ENCODE results near the gene ARHGAP21. TPM values are rescaled to one million over a fixed set of nuclear protein-coding genes. Genes with fewer than 3 reads are reported as not detected.

Gene ARHGAP21
- total RNA-seq, 4 donors from 2014 or later: 25.9 to 43.4 (median 34.3) TPM

DNA sequence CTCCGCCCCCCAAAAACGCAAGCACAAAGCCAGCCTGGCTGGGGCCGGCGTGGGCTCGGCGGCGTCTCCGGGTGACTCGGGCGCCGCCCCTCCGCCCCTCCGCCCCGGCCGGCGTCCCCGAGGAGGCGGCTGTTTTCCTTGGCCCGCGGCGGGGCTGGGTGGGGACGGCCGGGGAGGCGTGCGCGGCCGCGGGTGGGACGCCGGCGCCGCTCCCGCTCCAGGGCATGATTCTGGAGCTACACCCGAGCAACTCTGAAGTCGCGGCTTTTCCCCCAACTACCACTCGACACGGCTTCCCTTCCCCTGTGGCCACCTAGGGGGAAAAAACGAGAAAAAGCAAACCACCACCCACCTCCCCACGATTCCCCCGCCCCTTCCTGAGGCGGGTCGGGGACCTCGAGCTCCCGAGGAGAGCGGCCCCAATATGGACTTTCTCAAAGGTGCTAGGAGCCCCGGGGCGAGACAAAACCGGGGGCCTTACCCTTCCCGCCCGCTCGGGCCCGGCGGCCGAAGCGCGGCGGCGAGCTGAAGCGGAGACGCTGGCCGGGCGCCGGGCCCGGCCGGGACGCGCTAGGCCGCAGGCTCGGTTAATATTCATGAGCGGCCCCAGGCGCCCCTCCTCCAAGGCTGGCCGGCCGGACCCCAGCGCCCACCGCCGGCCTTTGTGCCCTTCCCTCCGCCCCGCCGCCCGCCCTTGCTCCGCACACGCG, 856 bp downstream of the ARHGAP21 start:
- H3K27ac ChIP-seq: peak overlapping the region; percentile 90
- WGBS: under 1% methylated on average over 22 of the region's 84 CpGs
- H3K9me3 ChIP-seq: no peaks in the 10 kb centered on the region
- no peaks in the 10 kb centered on the region for H3K27me3 ChIP-seq
- H3K36me3 ChIP-seq: no peaks in the 10 kb centered on the region
- TF ChIP-seq POLR2A (IDR thresholded peaks at IDR 0.05) (no peak), EP300 (IDR thresholded peaks at IDR 0.05) (no peak), POLR2AphosphoS5 (IDR thresholded peaks at IDR 0.05) (no peak)
- TF ChIP-seq, protein P1, sequence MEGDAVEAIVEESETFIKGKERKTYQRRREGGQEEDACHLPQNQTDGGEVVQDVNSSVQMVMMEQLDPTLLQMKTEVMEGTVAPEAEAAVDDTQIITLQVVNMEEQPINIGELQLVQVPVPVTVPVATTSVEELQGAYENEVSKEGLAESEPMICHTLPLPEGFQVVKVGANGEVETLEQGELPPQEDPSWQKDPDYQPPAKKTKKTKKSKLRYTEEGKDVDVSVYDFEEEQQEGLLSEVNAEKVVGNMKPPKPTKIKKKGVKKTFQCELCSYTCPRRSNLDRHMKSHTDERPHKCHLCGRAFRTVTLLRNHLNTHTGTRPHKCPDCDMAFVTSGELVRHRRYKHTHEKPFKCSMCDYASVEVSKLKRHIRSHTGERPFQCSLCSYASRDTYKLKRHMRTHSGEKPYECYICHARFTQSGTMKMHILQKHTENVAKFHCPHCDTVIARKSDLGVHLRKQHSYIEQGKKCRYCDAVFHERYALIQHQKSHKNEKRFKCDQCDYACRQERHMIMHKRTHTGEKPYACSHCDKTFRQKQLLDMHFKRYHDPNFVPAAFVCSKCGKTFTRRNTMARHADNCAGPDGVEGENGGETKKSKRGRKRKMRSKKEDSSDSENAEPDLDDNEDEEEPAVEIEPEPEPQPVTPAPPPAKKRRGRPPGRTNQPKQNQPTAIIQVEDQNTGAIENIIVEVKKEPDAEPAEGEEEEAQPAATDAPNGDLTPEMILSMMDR (IDR thresholded peaks at IDR 0.05): no peak
- peak in 1 of 2 donors; percentile 69 for DNase-seq (ENCODE audit: low spot score in 2 of 2)
- H3K4me3 ChIP-seq: peak overlapping the region; percentile 76
- peaks cover 48% of the 10 kb centered on the region for H3K4me1 ChIP-seq

DNA sequence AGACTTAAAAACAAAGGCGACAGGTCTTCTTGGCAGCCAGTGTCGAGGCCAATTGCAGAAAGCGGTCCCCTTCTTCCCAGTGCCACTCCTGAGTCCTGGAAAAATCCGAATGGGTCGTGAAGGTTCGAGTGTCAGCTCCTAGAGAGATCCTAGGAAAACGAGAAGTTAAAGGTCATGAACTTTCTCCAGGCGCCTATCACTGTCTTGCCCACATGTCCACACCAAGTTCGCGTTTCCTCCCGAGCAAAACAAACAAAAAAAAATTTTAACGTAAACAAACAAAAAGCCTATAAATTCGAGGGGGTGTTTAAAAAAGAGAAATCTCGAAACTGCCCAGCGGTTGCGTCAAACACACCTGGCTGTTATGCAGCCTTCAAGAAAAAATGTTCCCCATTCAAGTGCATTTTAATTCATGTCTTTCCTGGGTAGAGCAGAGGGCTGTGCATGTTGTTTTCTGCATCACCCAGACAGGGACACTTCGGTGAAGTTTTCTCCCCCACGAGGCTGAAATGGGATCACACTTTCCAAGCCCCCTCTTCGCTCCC, 1.5 kb downstream of the ARHGAP21 start:
- WGBS: 3% methylated on average over 19 of the region's 19 CpGs

DNA sequence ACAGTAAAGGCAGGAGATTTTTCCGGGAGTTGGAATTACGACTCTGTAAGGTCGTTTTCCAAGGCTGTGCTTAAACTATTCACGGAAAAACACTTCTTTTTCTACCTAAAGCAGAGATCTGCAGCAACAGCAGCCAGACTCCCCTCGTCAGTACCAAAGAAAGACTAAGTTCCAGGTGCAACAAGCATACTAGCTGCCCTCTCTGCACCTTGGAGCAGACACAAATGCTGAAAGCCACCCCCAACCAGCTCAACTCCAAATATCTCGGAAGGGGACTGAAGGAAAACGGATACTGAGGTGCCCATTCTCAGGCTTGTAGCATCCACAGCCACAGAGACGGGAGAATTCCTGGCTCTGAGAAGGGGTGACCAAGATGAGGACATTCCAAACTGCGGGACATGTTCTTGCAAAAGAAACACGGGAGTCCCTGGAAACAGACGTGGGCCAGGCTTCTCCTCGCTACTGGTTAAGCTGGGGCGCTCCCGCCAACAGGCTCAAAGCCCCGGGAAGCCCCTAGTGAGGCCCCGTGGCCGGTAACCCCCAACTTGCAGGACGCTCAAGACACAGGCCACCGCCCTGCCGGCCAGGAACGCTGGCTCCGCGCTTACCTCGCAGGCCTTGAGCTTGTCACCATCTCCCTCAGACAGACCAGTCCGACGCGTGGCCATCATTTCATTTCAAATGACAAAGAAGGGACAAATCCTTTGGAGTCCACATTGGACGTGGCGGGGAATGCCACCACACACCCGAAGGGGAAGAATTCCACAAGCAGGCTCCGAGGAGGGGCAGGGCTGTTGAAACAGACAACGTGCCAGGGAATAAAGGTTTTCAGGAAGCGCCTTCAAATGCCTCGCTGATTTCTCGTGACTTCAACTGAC, 2.2 kb downstream of the ARHGAP21 start:
- no peaks in the 10 kb centered on the region for H3K36me3 ChIP-seq
- 25% methylated on average over 26 of the region's 35 CpGs for WGBS
- no peaks in the 10 kb centered on the region for H3K9me3 ChIP-seq
- H3K27ac ChIP-seq: peak overlapping the region; percentile 90
- TF ChIP-seq POLR2A (IDR thresholded peaks at IDR 0.05): no peak
- TF ChIP-seq POLR2AphosphoS5 (IDR thresholded peaks at IDR 0.05): peak in 1 of 3 donors; percentile 17
- peak; percentile 69 to 84 for DNase-seq (ENCODE audit: low spot score in 2 of 2)
- H3K4me3 ChIP-seq: peak overlapping the region; percentile 76
- H3K4me1 ChIP-seq: peaks cover 59% of the 10 kb centered on the region
- no peaks in the 10 kb centered on the region for H3K27me3 ChIP-seq

More for the DNA sequence above, 1.5 kb downstream of the ARHGAP21 start:
- Histone ChIP-seq H3K27ac (peak overlapping the region; percentile 90), H3K36me3 (no peaks in the 10 kb centered on the region), H3K4me3 (peak overlapping the region; percentile 76), H3K4me1 (peaks cover 54% of the 10 kb centered on the region), H3K27me3 (no peaks in the 10 kb centered on the region), H3K9me3 (no peaks in the 10 kb centered on the region)
- no peak for TF ChIP-seq POLR2AphosphoS5 (IDR thresholded peaks at IDR 0.05)
- no peak for TF ChIP-seq POLR2A (IDR thresholded peaks at IDR 0.05)
- TF ChIP-seq, protein P1 (IDR thresholded peaks at IDR 0.05): no peak
- TF ChIP-seq EP300 (IDR thresholded peaks at IDR 0.05): no peak
- DNase-seq (ENCODE audit: low spot score in 2 of 2): no peak

DNA sequence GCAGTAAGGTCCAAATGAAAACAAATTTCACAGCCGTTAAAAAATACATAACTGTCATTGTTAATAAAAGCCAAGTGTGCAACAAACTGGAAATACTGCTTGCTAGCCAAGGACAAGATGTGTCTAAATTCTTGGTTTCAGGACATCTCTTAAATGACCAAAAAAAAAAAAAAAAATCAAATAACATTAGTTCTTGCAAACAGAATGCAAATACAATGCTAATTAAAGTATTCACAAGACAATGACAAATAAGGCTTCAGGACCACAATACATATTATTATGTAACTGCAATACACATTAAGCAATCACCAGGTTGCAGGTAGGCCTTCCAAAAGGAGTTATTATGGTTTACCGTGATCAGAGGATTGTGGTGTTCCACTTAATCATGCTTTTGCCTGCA, 3.6 kb downstream of the ARHGAP21 start:
- Histone ChIP-seq H3K36me3 (no peaks in the 10 kb centered on the region), H3K27ac (no peak overlapping the region), H3K27me3 (no peaks in the 10 kb centered on the region), H3K4me3 (peak overlapping the region; percentile 76), H3K4me1 (peaks cover 69% of the 10 kb centered on the region), H3K9me3 (no peaks in the 10 kb centered on the region)
- no peak for TF ChIP-seq POLR2A (IDR thresholded peaks at IDR 0.05)
- no peak for TF ChIP-seq EP300 (IDR thresholded peaks at IDR 0.05)
- TF ChIP-seq POLR2AphosphoS5 (IDR thresholded peaks at IDR 0.05): no peak
- TF ChIP-seq, protein P1 (IDR thresholded peaks at IDR 0.05): no peak
- 26% methylated on average over 2 of the region's 2 CpGs for WGBS
- DNase-seq (ENCODE audit: low spot score in 2 of 2): no peak

DNA sequence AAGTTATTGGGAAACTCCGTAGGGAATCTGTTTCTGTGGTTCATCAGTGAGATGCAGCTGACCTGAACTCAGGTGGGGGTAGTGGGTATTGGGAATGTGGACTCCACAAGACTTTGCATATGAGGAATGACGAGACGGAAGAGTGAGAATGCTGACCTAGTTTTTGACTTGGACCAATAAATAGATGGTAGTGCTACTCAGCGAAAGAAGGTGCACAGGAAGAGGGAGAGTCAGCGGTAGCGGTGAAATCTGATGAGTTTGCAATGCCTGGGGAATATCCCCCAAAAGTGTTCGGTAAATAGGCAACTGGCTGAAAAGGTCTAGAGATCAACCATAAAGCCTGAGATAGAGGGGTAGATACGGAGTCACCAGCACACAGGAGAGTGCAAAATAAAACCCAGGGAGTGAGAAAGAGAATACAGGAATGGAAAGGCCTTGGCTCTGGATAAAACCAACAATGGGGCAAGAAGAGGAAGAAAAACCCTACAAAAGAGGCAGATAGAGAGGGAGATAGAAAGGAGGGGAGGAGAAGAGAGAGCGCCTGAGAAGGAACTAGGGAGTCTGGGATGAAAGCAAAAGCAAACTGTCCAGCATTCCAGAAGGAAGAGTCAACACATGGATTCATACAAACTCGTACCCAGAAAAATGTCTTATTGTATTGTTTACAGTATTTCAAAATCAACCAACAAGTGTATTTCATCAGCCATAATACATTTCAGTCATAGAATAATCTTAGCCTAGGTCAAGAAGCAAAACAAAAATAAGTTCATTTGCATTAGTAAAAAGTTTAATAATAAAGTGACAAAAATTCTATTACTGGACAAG, 5.4 kb downstream of the ARHGAP21 start:
- WGBS: 84% methylated on average over 10 of the region's 10 CpGs
- no peak overlapping the region for H3K27ac ChIP-seq
- H3K27me3 ChIP-seq: no peaks in the 10 kb centered on the region
- TF ChIP-seq EP300 (IDR thresholded peaks at IDR 0.05): no peak
- TF ChIP-seq, protein P1 (IDR thresholded peaks at IDR 0.05): no peak
- TF ChIP-seq POLR2A (IDR thresholded peaks at IDR 0.05): no peak
- no peak for TF ChIP-seq POLR2AphosphoS5 (IDR thresholded peaks at IDR 0.05)
- H3K4me3 ChIP-seq: no peak overlapping the region
- no peaks in the 10 kb centered on the region for H3K36me3 ChIP-seq
- DNase-seq (ENCODE audit: low spot score in 2 of 2): no peak
- peaks cover 67% of the 10 kb centered on the region for H3K4me1 ChIP-seq
- no peaks in the 10 kb centered on the region for H3K9me3 ChIP-seq
